ENCODE results near the gene DYNC1H1.

The DYNC1H1 gene

GRCh38 chr14:102095231-102095870 is 131.0 kb downstream of the DYNC1H1 start:
- DNase-seq: no peak

DNA sequence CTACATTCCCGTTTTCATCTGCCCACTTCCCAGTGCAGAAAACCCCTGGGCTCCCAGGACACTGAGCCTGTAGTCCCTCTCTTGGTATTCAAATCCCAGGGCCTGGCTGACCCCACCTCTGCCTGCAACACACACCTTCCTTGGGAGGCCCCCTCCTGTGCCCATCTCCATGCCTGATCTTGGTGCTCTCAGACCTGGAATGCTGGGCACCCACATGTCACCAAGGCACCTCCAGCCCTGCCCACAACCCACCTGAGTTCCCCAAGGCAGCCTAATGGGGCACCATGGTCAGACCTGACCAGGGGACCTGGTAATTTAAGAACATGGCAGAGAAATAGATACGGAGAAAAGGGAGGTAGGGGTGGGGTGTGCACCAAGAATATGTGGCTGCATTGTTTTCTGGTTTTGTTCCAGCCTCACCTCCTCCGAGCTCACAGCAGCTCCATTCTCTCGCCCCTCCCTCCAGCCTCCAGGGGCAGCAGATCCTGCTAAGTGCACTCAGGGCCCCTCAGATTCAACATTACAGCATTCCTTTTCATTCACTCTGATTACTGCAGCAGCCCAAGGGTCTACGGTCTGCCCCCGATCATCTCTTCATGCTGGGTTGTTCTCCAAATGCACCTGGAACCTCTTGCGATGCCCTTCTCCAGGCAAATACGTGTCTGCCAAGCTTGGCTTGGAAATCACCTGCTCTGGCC is 131.6 kb downstream of the DYNC1H1 start:
- DNase-seq: no peak

GRCh38 chr14:102096569-102097188 is 132.3 kb downstream of the DYNC1H1 start:
- DNase-seq: peak; percentile 74

- no peak for DNase-seq
Observed at GRCh38 chr14:102097441-102098135, 133.2 kb downstream of the DYNC1H1 start.

DNA sequence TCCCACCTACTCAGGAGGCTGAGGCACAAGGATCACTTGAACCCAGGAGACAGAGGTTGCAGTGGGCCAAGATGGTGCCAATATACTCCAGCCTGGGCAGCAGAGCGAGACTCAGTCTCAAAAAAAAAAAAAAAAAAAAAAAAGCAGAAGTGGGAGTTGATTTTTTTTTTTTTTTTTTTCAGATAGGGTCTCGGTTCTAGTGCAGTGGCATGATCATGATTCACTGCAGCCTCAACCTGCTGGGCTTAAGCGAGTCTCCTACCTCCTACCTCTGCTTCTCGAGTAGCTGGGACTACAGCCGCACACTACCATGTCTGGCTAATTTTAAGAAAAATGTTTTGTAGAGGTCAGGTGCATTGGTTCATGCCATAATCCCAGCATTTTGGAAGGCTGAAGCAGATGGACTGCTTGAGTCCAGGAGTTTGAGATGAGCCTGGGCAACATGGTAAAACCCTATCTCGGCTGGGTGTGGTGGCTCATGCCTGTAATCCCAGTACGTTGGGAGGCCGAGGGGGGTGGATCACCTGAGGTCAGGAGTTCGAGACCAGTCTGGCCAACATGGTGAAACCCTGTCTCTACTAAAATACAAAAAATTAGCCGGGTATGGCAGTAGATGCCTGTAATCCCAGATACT is 138.8 kb downstream of the DYNC1H1 start:
- no peak for DNase-seq

DNA sequence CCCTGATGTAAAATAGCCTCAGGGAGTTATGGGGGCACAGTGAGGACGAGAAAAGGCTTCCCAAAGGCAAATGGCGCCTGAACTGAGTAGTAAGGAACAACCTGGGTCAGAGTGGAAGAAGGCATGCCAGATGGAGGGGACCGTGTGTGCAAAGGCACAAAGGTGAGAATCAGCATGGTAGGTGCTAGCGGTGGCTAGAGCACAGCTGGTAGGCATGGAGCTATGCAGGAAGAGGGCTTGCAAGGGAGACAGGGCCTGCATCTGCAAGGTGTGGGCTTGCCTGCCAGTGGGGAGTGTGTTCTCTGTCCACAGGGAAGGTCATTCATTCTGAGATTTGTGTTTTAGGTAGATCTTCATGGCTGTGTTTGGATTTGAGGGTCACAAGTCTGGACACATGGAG is 141.0 kb downstream of the DYNC1H1 start:
- DNase-seq: no peak

Measured in stimulated activated CD4-positive, alpha-beta T cell treated with anti-CD3 and anti-CD28 coated beads, Interleukin-4, amount 100 ng/mL, for 24 hours (primary cell).